Coronary artery (tissue), 2 donors: ENCODE results near the gene ACTN1.
A peak's percentile ranks its signal among the peaks of the same experiment; 100 is the strongest.

Experiments used
- DNase-seq: peaks from one replicate; pipeline ENCODE4 v3.0.0-alpha.2; 2017; ENCODE audit warnings: low spot score
- H3K27ac ChIP-seq, 2 donors: fragments of 200-600 bp; sonication (generic); one replicate each; pipeline ENCODE4 v1.5.1; 2016 to 2019
- H3K4me3 ChIP-seq: fragments of 200-600 bp; sonication (generic); 2 replicates; pipeline ENCODE4 v1.5.1; 2016; ENCODE audit warnings: mild to moderate bottlenecking, moderate library complexity
- CTCF ChIP-seq: fragments of 200-600 bp; sonication (generic); IDR thresholded peaks from one replicate; pipeline ENCODE4 v1.5.1; 2019; ENCODE audit warnings: antibody characterized with exemption

Gene ACTN1

GRCh38 chr14:68925373-68925772 lies 53.7 kb downstream of the ACTN1 start:
- H3K4me3 ChIP-seq = no peak overlapping the region
- no peak for DNase-seq
- TF ChIP-seq CTCF = no peak
- H3K27ac ChIP-seq = peak overlapping the region; percentile 82 to 91

- H3K27ac ChIP-seq = peak overlapping the region; percentile 82 to 91
- DNase-seq = no peak
Observed at GRCh38 chr14:68924186-68925158, 54.6 kb downstream of the ACTN1 start.

GRCh38 chr14:68922886-68923285 lies 56.2 kb downstream of the ACTN1 start:
- no peak for DNase-seq
- H3K27ac ChIP-seq = peak overlapping the region; percentile 82 to 91
- H3K4me3 ChIP-seq = peak overlapping the region; percentile 39
- no peak for TF ChIP-seq CTCF

More at GRCh38 chr14:68924186-68925158, 54.6 kb downstream of the ACTN1 start:
- peak overlapping the region; percentile 35 for H3K4me3 ChIP-seq
- no peak for TF ChIP-seq CTCF

GRCh38 chr14:68922201-68922621 lies 56.9 kb downstream of the ACTN1 start:
- DNase-seq = no peak
- TF ChIP-seq CTCF = no peak
- H3K27ac ChIP-seq = peak overlapping the region; percentile 82 to 91

GRCh38 chr14:68921666-68922065 lies 57.4 kb downstream of the ACTN1 start:
- Histone ChIP-seq H3K4me3 (no peak overlapping the region), H3K27ac (peak overlapping the region; percentile 82 to 91)
- no peak for TF ChIP-seq CTCF
- no peak for DNase-seq

More at GRCh38 chr14:68922201-68922621, 56.9 kb downstream of the ACTN1 start:
- peak overlapping the region; percentile 39 for H3K4me3 ChIP-seq

GRCh38 chr14:68921049-68921448 lies 58.1 kb downstream of the ACTN1 start:
- Histone ChIP-seq H3K4me3 (no peak overlapping the region), H3K27ac (peak overlapping the region; percentile 82 to 91)
- TF ChIP-seq CTCF = no peak
- no peak for DNase-seq
